HG02973 (cell line): ENCODE data around the gene KRTAP4-12.
"Not testable (repeated sequence)": the region's sequence is repeated elsewhere in the genome, so short reads cannot be mapped to it uniquely, and the experiment has no call there.

Source experiments
- ATAC-seq: cut with Tn5 transposase; IDR thresholded peaks from one replicate; pipeline ENCODE4 v1.9.1; 2021; ENCODE audit warnings: moderate library complexity; ENCODE audit not compliant: unreplicated experiment

Gene KRTAP4-12

GRCh38 chr17:41126412-41126811 lies 2.4 kb upstream of the KRTAP4-12 start:
- ATAC-seq = no peak

GRCh38 chr17:41125064-41125463 lies 1.1 kb upstream of the KRTAP4-12 start:
- ATAC-seq = no peak

GRCh38 chr17:41123292-41123990 lies 541 bp downstream of the KRTAP4-12 start:
- not testable (repeated sequence) for ATAC-seq

GRCh38 chr17:41121742-41122141 lies 2.2 kb downstream of the KRTAP4-12 start:
- ATAC-seq = no peak

GRCh38 chr17:41119696-41120690 lies 4.0 kb downstream of the KRTAP4-12 start:
- ATAC-seq = not testable (repeated sequence)

- no peak for ATAC-seq
Measured at GRCh38 chr17:41118721-41119120, 5.3 kb downstream of the KRTAP4-12 start.

GRCh38 chr17:41117846-41118386 lies 6.1 kb downstream of the KRTAP4-12 start, which contains the start of gene KRTAP4-11:
TSS of gene KRTAP4-11 (minus strand) at chr17:41118373. CDS start at chr17:41118315, 58 bp downstream.
- ATAC-seq = not testable (repeated sequence)

GRCh38 chr17:41116297-41116696 lies 7.7 kb downstream of the KRTAP4-12 start:
- no peak for ATAC-seq

- ATAC-seq = no peak
Measured at GRCh38 chr17:41111151-41111885, 12.7 kb downstream of the KRTAP4-12 start.

GRCh38 chr17:41108728-41109386 lies 15.1 kb downstream of the KRTAP4-12 start:
- ATAC-seq = not testable (repeated sequence)

GRCh38 chr17:41107941-41108450 lies 16.0 kb downstream of the KRTAP4-12 start:
- no peak for ATAC-seq

- not testable (repeated sequence) for ATAC-seq
Measured at GRCh38 chr17:41105347-41105746, 18.6 kb downstream of the KRTAP4-12 start, which contains the start of gene KRTAP4-9. TSS of gene KRTAP4-9 (plus strand) at chr17:41105389. CDS start at chr17:41105389, 0 bp downstream.

GRCh38 chr17:41104386-41105038 lies 19.5 kb downstream of the KRTAP4-12 start:
- ATAC-seq = not testable (repeated sequence)

GRCh38 chr17:41103896-41104295 lies 20.1 kb downstream of the KRTAP4-12 start:
- no peak for ATAC-seq

- ATAC-seq = no peak
Measured at GRCh38 chr17:41101586-41102259, 22.3 kb downstream of the KRTAP4-12 start, which contains the start of gene KRTAP4-16. TSS of gene KRTAP4-16 (minus strand) at chr17:41102209. CDS start at chr17:41102209, 0 bp downstream.

GRCh38 chr17:41099682-41100480 lies 24.1 kb downstream of the KRTAP4-12 start:
- ATAC-seq = not testable (repeated sequence)

- no peak for ATAC-seq
Measured at GRCh38 chr17:41098481-41098880, 25.5 kb downstream of the KRTAP4-12 start.

- no peak for ATAC-seq
Measured at GRCh38 chr17:41098042-41098441, 25.9 kb downstream of the KRTAP4-12 start, which contains the start of gene KRTAP4-8. TSS of gene KRTAP4-8 (minus strand) at chr17:41098142. CDS start at chr17:41098084, 58 bp downstream.
